ENCODE results near the gene TBC1D22A.

Gene TBC1D22A

DNA sequence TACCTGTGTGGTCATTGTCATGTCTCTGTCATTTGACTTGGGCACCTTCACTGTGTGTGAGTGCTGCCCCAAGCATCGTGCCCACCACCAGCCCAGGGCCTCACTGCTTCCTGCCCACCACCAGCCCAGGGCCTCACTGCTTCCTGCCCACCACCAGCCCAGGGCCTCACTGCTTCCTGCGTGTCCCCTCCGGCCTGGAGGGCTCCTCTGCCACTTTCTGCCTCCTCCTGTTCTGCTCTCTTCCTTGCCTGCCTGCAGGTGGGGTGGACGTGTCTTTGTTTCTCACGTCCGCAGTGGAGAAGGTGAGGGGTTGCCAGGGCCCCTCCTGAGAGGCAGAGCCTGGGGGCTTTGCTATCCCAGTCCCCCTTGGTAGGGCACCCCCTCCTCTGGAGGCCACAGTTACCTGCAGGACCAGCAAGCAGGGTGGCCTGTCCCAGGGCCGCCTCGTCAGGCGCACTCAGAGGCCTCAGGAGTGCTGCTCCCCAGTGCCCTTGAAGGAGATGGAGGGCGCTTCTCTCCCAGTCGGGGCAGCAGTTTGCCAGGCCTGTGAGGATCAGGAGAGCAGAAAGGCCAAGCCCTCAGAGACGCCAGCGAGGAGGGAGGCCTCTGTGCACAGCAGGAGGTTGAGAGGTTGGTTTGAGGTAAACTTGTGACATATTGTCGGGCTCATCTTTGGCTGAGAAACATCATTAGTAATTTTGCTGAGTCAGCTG is 290.7 kb downstream of the TBC1D22A start:
- no peak for DNase-seq

DNA sequence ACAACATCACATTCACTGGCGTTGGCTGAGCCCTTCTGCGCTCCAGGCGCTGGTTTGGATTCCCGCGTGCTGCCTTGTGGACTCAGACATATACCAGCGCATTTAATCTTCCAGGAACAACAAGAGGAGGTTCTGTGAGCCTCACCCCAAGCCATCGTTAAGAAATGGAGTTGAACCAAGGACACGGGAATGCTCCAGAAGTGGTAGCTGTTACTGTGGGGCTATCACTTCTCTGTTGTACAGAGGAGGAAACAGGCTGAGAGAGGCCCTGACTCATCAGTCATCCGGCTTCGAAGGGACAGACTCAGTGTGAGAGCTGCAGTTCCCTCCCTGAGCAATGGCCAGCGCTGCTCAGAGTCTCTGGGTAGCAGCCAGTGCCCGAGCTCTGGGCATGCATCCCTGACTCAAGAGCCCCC is 291.3 kb downstream of the TBC1D22A start:
- no peak for DNase-seq

DNA sequence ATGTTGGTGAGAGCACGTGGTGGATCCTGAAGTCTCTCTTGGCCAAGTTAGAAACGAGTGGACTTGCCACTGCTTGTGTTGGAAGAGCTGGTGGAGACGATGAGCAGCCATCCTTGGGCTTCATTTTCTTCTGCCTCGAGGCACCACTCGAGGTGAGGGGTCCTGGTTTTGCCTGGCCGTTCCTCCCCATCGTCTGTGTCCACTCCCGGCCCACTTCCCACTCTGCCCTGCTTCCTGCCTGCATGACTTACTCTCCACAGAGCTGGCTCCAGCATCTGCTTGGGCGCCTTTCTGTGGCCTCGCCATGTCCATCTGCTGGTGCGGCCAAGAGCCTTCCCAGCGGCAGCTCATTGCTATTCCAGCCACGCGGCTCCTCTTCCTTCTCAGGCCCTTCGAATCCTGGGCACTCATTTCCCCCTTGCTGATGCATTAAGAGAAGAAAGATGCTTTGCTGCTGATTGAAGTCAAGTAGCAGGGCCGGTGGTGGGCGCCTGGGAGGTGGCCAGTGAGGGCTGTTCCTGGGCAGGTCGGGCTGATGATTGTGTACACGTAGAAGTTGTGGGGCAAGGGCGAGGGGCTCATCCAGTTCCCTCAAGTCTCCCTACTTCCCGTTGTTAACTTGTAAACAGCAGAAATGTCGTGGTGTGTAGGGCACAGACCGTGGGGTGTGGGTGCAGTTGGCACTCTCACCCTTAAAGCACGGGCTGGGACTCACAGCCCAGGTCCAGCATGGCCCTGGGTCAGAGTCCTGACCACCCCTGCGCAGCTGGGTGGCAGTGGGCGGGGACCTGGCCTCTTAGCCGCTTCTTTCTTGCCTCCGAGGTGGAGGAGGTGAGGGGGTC is 292.0 kb downstream of the TBC1D22A start:
- DNase-seq, result no peak

DNA sequence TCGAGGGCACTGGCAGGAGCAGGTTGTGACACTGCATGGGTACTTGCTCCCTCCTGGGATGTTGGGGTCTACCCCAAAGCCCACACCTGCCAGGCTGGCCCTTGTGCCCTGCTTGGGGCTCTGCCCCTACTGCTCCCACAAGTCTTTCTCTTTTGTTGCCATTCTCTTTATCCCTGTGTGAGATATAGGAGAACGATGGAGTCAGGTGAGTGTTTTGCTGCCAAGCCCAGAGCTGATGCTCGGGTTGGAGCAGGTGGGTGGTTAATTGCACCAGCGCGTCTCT is 292.6 kb downstream of the TBC1D22A start:
- DNase-seq, result no peak

DNA sequence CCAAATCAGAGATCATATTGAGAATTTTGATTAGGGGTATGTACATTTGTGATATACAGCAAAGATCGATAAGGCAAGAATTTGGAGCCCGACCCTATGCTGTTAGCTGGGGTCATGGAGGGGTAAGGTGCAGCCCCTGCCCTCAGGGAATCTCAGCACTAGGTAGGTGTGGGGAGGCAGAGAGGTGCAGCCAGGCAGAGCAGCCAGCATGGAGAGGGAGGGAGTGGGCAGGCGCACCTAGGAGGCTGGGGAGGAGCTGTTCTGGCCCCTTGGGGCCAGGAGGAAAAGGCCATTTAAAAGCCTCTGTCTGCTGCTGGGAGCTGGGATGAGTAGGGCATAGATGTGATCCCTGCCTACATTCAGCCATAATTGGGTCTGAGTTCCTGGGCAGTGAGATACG is 293.0 kb downstream of the TBC1D22A start:
- DNase-seq, result no peak

DNA sequence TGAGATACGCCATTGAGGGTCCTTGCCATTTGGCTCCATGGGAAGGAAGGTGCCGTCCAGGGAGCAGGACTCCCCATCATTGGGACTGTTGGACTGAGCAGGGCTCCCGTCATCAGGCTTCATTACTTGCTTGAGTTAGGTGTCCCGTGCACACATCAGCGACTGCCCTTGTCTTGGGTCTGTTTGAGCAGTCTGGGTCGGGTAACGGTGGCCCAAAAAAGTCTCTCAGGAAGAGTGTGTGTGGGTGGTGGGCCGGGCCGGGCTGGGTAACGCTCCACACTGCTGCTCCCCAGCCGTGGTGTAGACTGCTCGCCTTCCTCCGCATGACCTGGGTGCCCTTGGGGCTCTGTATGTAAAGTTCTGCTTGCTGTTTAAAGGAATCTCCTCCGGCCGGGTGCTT is 293.5 kb downstream of the TBC1D22A start:
- DNase-seq, result no peak

DNA sequence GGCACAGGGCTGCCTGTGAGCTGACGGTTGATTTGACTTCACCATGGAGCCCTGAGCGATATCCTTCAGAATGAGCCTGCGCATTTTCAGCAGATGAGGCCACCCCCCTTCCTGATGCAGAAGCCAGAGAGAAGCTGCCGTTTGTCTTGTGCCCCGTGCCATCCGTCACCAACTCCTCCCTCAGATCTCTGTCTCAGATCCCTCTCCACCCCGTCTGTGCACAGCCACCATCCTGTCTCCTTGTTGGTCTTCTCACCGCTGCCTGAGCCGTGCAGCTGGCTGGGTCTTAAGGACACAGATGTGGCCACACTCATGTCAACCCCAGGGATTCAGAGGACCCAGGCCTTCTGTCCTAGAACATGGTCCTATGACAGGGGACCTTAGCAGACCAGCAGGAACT is 293.9 kb downstream of the TBC1D22A start:
- DNase-seq, result no peak

DNA sequence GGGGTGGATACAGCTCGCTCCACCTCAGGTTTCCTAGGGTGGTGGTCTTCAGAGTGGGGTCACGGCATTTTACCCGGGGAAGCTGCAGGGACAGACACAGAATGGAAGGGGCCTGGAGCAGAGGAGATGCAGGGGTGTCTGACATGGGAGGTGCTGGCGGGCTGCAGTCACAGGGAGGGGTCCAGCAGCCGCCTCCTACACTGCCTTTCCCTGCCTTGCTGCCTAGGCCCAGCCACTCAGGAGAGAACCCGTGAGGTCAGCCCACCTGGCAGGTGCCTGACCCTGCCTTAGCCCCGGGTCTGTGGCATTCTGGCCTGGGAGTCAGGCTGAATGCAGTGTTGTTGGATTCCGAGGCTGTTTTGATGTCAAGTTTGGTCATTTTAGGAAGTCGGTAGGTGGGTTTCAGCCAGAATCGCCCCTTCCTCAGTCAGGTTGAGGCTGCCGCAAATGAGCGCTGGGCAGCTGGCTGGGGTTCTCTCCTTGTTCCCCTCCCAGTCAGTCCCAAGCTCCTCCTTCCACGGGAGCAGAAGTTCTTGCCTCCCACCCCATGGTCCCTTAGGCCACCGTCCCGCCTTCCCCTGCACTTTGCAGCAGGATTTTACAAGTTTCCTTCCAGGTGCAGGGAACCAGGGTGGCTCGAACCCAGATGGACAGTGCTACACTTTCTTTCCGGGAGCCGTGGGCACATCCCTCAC is 294.5 kb downstream of the TBC1D22A start:
- no peak for DNase-seq

DNA sequence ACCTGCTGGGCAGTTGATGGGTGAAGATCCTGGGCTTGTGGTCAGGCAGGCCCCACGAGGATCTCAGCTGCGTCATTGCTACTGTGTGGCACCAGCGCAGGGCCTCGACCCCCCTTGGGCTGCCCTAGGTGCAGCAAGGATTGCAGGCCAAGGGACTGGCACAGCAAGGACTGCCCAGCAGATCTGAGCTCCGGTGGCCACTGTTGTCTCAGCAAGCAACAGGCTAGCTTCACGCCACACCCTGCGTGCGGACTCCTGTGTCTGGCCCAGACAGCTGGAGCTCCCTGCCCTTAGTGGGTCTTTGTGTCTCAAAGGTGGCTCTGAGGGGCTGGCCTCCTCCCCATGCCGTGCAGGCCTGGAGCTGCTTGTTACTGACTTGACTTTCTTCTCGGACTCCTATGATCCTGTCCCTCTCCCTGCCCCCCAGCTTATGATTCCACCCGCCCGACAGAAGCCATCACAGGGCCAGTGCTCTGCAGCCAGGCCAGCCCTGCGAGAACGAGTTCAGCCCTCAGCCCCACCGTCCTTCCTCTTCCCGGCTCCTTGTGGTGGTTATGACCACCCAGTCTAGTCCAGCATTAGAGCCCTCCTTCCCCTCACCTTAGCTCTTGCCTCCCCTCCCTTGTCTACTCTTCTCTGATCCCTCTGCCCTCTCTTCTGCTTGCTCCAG is 295.6 kb downstream of the TBC1D22A start:
- no peak for DNase-seq

DNA sequence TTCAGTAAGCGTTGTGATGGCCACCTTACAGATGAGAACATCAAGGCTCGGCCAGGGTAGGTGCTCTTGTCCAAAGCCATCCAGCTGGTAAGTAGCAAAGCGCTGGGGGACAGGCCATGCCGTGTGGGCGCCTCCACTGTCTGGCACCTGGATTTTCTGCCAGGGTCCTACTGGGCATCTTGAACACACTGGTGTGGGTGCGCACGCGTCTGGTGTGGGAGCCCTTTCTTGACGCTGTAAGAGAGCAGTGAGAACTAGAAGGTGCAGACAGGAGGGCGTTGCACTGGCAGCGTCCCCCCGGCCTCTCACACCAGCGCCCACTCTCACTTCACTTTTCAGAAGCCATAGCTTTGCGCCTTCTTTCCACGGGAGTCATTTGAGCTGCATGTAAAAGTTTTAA is 296.6 kb downstream of the TBC1D22A start:
- no peak for DNase-seq

DNA sequence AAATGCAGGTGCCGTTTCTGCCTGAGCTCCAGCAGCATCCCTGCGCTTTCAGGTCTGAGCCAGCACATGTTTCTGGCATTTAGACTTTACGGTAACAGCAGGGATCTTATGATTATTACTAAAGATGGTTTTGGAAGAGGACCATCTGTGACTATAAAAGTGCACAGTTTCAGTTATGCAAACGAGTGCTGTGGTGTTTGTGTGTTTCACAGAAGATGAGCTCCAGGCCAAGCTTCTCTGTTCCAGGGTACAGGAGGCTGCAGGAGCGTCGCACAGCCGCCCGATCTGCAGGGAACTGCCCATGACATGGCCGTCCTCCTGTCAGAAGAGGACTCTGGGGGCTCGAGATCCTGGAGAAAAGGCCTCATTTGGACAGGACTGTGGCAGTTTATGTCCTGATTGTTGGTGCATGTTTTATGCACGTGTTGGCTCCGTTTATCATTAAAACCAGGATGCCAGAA is 297.3 kb downstream of the TBC1D22A start:
- DNase-seq, result no peak

DNA sequence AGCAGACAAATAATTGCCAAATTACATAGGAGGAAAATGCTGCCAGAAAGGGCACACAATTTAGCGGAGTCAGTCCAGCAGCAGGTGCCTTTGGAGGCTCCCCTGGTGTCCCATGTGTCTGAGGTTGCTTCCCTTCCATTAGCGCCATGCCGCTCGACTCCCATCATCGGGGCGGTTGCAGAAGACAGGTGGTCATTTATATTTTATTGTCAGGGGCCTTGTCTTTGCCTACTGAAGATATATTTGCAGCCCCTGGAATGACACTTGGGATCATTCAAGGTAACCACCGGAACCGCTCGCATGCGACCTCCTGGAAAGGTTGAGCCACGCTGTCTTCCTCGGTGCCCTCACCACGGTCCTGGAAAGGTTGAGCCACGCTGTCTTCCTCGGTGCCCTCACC is 298.3 kb downstream of the TBC1D22A start:
- no peak for DNase-seq

DNA sequence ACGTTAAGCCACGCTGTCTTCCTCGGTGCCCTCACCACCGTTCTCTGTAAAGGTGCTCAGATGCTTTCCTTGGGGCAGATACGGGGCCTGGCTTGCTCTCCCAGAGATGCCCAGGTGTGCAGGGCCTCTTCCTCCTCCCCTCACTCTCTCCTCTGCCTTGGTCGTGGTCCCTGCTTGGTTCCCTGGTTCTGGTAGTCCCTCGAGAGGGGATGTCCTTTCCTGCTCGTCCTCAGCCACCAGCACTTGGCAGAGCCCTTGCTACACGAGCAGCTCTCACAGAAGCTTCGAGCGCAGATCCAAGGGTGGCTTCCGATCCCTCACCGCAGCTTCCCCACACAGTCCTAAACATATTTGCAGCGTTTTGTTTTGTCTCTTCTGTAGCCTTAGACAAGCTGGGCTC is 298.8 kb downstream of the TBC1D22A start:
- DNase-seq, result no peak

DNA sequence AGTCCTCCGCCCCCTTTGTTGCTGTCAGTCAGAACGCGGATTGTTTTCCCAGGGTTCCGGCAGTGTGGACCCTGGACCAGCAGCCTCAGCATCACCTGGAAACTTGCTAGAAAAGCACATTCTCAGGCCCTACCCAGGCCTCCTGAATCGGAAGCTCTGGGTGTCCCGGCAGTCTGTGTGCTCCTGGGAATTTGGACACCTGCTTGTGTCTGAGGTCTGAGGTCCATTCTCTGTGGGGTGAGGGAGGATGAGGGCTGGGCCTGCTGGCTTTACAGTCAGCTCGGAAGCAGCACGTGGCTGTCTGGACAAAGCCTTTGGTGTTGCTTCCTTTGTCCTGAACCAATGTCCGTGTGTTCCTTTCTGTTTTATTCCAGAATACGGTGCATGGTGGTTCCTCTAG is 299.7 kb downstream of the TBC1D22A start:
- DNase-seq, result no peak

DNA sequence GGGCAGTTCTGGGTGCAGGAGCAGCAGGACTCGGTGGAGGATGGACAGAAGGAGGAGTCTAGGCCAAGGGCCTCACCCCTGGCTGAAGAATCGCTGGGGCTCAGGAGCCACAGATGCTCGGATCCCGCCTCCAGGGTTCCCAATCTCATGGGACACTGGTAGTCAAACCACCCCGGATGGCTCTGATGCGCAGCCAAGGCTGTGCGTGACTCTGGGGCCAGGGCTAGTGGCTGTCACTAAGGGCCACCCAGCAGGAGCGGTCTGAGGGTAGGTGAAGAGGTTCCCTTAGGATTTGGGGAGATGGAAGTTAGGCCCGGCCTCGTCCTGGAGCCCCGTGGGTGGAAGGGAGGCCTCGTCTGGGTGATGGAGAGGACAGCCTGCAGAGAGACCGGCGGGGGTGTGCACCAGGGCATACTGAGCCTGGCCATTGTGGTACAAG is 300.6 kb downstream of the TBC1D22A start:
- DNase-seq, result no peak

DNA sequence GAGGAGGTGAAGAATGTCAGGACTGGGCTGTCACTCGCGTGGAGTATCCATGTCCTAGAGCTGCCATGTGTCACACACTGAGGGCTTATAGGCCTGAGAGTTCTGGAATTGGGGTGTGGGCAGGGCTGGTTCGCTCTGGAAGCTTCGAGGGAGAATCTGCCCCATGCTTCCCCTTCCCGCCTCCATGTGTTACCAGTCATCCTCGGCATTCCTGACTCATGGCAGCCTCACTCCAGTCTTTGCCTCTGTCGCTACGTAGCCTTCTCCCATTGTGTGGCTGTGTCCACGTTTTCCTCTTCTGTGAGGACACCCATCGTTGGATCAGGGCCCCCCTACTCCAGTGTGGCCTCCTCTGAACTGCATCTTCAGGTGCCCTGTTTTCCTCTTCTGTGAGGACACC is 301.2 kb downstream of the TBC1D22A start:
- no peak for DNase-seq

DNA sequence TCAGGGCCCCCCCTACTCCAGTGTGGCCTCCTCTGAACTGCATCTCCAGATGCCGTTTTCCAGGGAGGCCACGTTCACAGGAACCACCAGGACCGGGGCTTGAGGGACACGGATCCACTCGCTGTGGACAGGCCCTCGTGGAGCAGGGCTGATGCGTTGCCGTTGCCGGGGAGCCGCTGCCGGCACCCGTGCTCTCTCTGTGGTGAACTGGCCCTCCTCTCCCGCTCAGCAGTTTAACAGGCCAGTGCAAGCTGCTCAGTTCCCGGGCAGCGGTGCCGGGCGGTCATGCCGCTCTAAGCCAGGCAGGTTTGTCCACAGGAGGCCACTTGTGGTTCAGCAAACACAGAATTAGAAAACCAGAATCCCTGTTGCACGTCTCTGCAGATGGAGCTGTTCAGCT is 301.6 kb downstream of the TBC1D22A start:
- DNase-seq, result no peak

DNA sequence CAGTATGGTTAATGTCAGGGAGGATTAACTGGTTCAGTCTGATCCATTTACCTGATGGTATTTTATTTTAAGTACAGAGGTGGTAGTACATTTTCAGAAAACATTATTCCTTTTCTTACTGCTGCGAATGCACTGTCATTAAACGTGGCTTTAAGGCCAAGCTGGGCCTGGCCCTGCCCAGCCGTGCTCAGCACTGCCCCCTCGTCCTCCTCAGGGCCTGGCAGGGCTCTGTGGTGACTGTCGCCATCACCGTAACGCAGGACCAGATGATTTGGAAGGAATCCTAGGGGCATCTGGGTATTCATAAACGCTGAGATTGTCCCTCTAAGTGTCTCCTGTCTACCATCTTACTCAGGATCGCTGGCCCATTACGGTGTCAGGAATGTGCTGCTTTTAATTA is 302.0 kb downstream of the TBC1D22A start:
- DNase-seq, result no peak

DNA sequence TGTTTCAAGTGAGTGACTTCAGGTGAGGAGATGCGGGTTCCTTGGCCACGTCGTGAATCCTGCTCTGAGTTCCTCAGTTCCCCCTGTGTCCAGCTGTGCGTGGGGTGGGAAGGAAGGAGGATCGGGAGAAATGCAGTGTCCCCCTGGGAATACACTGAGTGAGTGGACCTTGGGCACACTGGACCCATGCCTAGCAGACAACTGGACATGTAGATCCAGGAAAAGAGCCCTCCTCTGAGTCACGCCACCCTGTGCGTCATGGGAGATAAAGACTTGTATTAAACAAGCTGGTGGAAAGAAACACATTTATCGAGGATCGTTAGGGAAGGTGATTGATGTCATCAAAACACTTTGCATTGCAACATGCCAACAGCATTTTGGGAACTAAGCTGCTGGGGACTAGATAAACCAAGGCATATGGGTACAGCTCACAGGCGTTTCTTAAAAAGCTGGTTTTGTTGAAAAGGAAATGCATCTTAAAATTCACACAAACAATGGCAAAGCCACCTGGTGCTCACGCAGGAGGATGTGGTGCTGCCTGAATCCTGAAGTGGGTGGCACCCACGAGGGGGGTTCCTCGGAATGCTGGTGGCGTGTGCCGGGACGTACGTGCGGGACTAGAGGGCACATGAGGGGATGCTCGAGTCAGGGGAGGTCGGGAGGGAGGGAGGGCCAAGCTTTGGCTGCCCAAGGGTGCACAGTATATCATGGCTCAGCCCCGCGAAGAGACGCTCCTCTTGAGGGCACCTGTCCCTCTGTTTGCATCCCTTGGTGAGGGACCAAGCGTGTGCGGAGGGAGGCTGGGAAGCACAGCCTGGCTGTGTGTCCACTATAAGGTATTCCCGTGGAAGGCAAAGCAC is 303.5 kb downstream of the TBC1D22A start:
- no peak for DNase-seq

DNA sequence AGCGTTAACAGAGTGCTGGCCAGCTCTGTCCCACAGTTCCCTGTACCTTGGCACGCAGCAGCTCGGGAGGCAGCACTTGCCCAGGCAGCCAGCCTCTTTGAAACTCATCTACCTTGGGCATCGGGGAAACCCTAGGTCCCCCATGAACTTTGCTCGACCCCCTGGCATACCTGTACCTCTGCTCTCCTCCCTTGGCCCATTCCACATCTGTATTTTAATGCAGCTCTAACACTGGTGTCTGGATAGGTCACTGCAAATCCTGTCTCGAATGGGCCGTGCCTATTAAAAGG is 304.1 kb downstream of the TBC1D22A start:
- no peak for DNase-seq

DNA sequence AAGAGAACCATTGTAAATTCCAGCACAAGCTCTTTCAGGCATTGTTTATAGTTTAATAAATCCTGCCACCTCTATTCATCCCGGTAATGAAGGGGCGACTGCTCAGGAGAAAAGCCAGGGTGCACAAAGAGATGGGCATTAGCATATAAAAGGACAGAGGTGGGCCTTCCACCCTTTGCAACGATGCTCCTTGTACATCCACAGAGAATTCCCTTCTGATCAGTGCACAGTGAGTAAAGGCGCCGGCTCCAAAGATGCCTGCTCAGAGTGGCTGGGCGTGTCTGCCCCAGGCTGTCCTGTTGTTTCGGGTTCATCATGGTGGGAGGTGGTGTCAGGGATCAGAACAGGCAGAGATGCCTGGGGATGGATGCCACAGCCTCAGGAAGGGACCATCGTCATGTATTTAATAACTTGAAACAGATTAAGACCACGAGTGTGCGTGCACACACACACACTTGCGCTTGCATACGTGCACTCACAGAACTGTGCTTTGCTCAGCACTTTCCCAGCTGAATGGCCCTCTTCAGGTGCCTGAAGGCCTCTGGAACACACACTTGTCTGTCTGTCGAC is 305.0 kb downstream of the TBC1D22A start:
- DNase-seq, result no peak

DNA sequence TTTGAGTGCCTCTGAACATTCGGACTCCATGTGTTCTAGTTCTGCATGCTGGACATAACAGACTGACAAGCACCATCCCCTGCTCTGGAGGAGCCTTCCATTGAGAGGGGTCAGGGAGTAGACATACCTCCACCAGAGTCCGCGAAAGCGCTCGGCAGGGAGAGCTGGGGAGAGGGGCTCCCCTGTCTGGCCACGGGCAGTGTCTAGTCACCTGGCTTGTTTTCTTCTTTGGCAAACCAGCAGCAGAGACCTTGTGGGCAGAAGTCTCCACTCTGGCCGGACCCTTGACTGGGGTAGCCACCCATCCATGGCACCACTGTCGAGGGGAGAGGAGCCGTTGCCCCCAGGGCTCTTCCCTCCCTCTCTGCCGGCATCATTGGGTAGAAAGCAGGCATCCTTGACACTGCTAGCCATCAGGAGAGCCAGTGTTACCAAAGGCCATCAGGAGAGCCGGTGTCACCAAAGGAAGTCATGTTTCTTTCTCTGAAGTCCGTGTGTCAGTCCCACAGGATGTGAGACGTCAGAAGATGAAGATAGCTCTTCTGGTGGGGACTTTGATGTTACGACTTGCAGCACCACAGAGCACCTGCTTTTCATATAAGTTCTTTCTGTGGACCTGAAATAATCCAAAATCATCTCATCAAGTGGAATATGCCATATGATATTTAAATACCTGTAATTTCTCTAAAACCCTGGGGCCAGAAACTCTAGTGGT is 305.6 kb downstream of the TBC1D22A start:
- DNase-seq, result no peak
